ENCODE data around the gene NR4A1. TPM values are rescaled to one million over a fixed set of nuclear protein-coding genes. Genes with fewer than 3 reads are reported as not detected.

The NR4A1 gene
- polyA plus RNA-seq, 3 donors = 10.0 to 52.2 (median 14.2) TPM

GRCh38 chr12:52038447-52038846 lies 12.8 kb upstream of the NR4A1 start:
- no peak for DNase-seq (ENCODE audit: low read depth in 3 of 3, low spot score in 2 of 3)

GRCh38 chr12:52041035-52041434 lies 10.2 kb upstream of the NR4A1 start:
- DNase-seq (ENCODE audit: low read depth in 3 of 3, low spot score in 2 of 3) = no peak

- no peak for DNase-seq (ENCODE audit: low read depth in 3 of 3, low spot score in 2 of 3)
Measured at GRCh38 chr12:52041695-52042123, 9.5 kb upstream of the NR4A1 start.

GRCh38 chr12:52042706-52043385 lies 8.4 kb upstream of the NR4A1 start:
- DNase-seq (ENCODE audit: low read depth in 3 of 3, low spot score in 2 of 3) = no peak

GRCh38 chr12:52043386-52044212 lies 7.6 kb upstream of the NR4A1 start:
- no peak for DNase-seq (ENCODE audit: low read depth in 3 of 3, low spot score in 2 of 3)

- no peak for DNase-seq (ENCODE audit: low read depth in 3 of 3, low spot score in 2 of 3)
Measured at GRCh38 chr12:52044292-52044983, 6.8 kb upstream of the NR4A1 start.

- DNase-seq (ENCODE audit: low read depth in 3 of 3, low spot score in 2 of 3) = no peak
Measured at GRCh38 chr12:52045794-52046199, 5.4 kb upstream of the NR4A1 start.

- no peak for DNase-seq (ENCODE audit: low read depth in 3 of 3, low spot score in 2 of 3)
Measured at GRCh38 chr12:52046859-52047258, 4.4 kb upstream of the NR4A1 start.

GRCh38 chr12:52049286-52049685 lies 2.0 kb upstream of the NR4A1 start:
- DNase-seq (ENCODE audit: low read depth in 3 of 3, low spot score in 2 of 3) = no peak

GRCh38 chr12:52049688-52050087 lies 1.6 kb upstream of the NR4A1 start:
- DNase-seq (ENCODE audit: low read depth in 3 of 3, low spot score in 2 of 3) = no peak

GRCh38 chr12:52050116-52050757 lies 1.0 kb upstream of the NR4A1 start:
- DNase-seq (ENCODE audit: low read depth in 3 of 3, low spot score in 2 of 3) = no peak

- no peak for DNase-seq (ENCODE audit: low read depth in 3 of 3, low spot score in 2 of 3)
Measured at GRCh38 chr12:52052468-52053186, 1.4 kb downstream of the NR4A1 start.

- DNase-seq (ENCODE audit: low read depth in 3 of 3, low spot score in 2 of 3) = no peak
Measured at GRCh38 chr12:52053536-52054209, 2.4 kb downstream of the NR4A1 start.

- no peak for DNase-seq (ENCODE audit: low read depth in 3 of 3, low spot score in 2 of 3)
Measured at GRCh38 chr12:52054231-52054832, 3.1 kb downstream of the NR4A1 start.

GRCh38 chr12:52054833-52055730 lies 3.8 kb downstream of the NR4A1 start:
- no peak for DNase-seq (ENCODE audit: low read depth in 3 of 3, low spot score in 2 of 3)

GRCh38 chr12:52055731-52056711 lies 4.8 kb downstream of the NR4A1 start:
- no peak for DNase-seq (ENCODE audit: low read depth in 3 of 3, low spot score in 2 of 3)

Measured in right renal cortex interstitium (tissue), 3 donors.